Measurements from ENCODE around the gene PPP6R1. TPM values are rescaled to one million over a fixed set of nuclear protein-coding genes. Genes with fewer than 3 reads are reported as not detected.

Gene PPP6R1
- total and polyA plus RNA-seq, 2 of the 13 experiments (the other 11 are each of a cell fraction or from before 2014, with no cell fraction given) = 25.8 to 54.0 TPM

DNA sequence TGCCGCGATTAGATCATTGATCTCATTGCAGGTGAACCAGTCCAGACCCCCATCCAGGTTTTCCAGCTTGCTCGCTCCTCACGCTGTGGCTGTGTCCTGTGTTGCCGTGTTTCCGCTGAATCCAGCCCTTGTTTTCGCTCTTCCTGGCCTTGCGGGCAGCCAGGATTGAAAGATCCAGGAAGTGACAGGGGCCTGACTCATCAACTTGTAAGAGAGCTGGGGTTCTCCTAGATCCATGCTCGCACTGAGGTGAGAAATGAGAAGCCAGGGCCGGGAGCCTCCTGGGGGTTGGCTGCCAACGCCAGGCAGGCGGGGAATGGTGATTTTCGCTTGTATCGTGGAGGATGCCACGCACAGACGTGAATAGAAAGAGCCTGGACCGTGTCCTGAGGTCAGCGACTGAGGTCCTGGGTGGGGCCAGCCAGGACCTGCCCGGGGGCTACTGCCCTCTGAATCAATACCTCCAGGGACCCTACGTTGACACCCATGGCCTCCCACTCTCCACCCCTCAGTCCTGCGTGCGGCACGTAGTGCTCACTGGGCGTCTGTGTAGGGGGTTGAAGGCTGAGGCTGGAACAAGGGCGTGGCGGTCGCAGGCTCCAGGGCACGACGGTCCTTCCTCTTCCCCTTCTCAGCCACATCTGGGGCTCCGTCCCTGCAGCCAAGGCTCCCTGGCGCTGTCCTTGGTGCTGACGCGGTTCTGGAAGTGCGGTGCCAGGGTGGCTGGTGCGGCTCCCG, 42.2 kb downstream of the PPP6R1 start (continued):
- TF ChIP-seq ZNF687 (CRISPR knock-in tag; IDR thresholded peaks at IDR 0.05) (peak; percentile 91), ZNF749 (CRISPR knock-in tag; IDR thresholded peaks at IDR 0.05; ENCODE audit: borderline replicate concordance) (peak; percentile 77), RBM39 (IDR thresholded peaks at IDR 0.05; ENCODE audit: low read depth, low read length, poor library complexity, severe bottlenecking) (peak; percentile 75), ZBTB33 (CRISPR knock-in tag; IDR thresholded peaks at IDR 0.05) (peak; percentile 82), ZNF446 (CRISPR knock-in tag; IDR thresholded peaks at IDR 0.05) (peak; percentile 98), ARID2 (CRISPR knock-in tag; IDR thresholded peaks at IDR 0.05; ENCODE audit: borderline replicate concordance) (peak; percentile 95; the same call in 1 of the 2 replicates), ATF1 (CRISPR knock-in tag; IDR thresholded peaks at IDR 0.05) (peak; percentile 45; the same call in 1 of the 2 replicates), FOXO4 (CRISPR knock-in tag; conservative IDR thresholded peaks at IDR 0.05) (0 out of 2 replicates have a peak, but pooled peaks have one; percentile 34), HHEX (CRISPR knock-in tag; IDR thresholded peaks at IDR 0.05) (0 out of 2 replicates have a peak, but pooled peaks have one; percentile 37), U2AF1 (optimal IDR thresholded peaks at IDR 0.05; ENCODE audit: low read depth, low read length) (no peak), ZNF556 (CRISPR knock-in tag; IDR thresholded peaks at IDR 0.05; ENCODE audit: borderline replicate concordance) (peak; percentile 49; the same call in 1 of the 2 replicates), MLX (CRISPR knock-in tag; IDR thresholded peaks at IDR 0.05) (peak; percentile 72), GTF2F1 (IDR thresholded peaks at IDR 0.05; ENCODE audit: low read length) (peak; percentile 63; the same call in 1 of the 2 replicates), HNF4G (IDR thresholded peaks at IDR 0.05; ENCODE audit: borderline replicate concordance, low read depth, low read length) (peak; percentile 69; the same call in 1 of the 2 replicates), HNF4G (CRISPR knock-in tag; IDR thresholded peaks at IDR 0.05; ENCODE audit: borderline replicate concordance, low read depth) (peak; percentile 58), CTCF (CRISPR knock-in tag; IDR thresholded peaks at IDR 0.05) (peak; percentile 1; the same call in 1 of the 2 replicates), SMAD3 (CRISPR knock-in tag; IDR thresholded peaks at IDR 0.05) (peak; percentile 95), SP140L (CRISPR knock-in tag; IDR thresholded peaks at IDR 0.05; ENCODE audit: borderline replicate concordance) (peak; percentile 93), ZNF326 (CRISPR knock-in tag; IDR thresholded peaks at IDR 0.05; ENCODE audit: borderline replicate concordance) (peak; percentile 62; the same call in 1 of the 2 replicates)
